K562 (cell line): ENCODE results near the gene BMP10. TPM values are rescaled to one million over a fixed set of nuclear protein-coding genes. Genes with fewer than 3 reads are reported as not detected.

Experiments used
- ATF7 ChIP-seq: fragments of 450-650 bp; IDR thresholded peaks from 2 replicates; pipeline ENCODE4 v1.7.1; 2014; ENCODE audit warnings: mild to moderate bottlenecking, moderate library complexity
- BCOR ChIP-seq: fragments of 450-650 bp; IDR thresholded peaks from 2 replicates; pipeline ENCODE4 v1.6.1; 2016
- CBFA2T3 ChIP-seq: fragments of 450-650 bp; IDR thresholded peaks from 2 replicates; pipeline ENCODE4 v1.6.1; 2017
- DEAF1 ChIP-seq: fragments of 450-650 bp; formaldehyde crosslinking; IDR thresholded peaks from 2 replicates; pipeline ENCODE4 v1.4.0; 2020; ENCODE audit warnings: mild to moderate bottlenecking, moderate library complexity
- ESRRB ChIP-seq: fragments of 250-450 bp; sonication (Bioruptor Pico); IDR thresholded peaks from 2 replicates; pipeline ENCODE4 v1.5.0; 2020; ENCODE audit warnings: mild to moderate bottlenecking, moderate library complexity, borderline replicate concordance
- FOSL1 ChIP-seq: fragments of 200-800 bp; sonication (Bioruptor generic); conservative IDR thresholded peaks from 2 replicates; pipeline ENCODE4 v1.6.1; 2016; ENCODE audit warnings: missing genetic modification characterization, missing compliant biosample characterization
- GATA2 ChIP-seq: sonication (generic); formaldehyde crosslinking; IDR thresholded peaks from 2 replicates; pipeline ENCODE4 v1.4.0; 2020; ENCODE audit warnings: mild to moderate bottlenecking, missing genetic modification reagents
- L3MBTL2 ChIP-seq: fragments of 450-650 bp; IDR thresholded peaks from 2 replicates; pipeline ENCODE4 v1.6.1; 2016; ENCODE audit warnings: mild to moderate bottlenecking, moderate library complexity
- MEF2D ChIP-seq: conservative IDR thresholded peaks from 2 replicates; pipeline ENCODE4 v1.6.1; 2016; ENCODE audit warnings: low read depth, missing genetic modification characterization, missing compliant biosample characterization
- NR1H2 ChIP-seq: sonication (generic); formaldehyde crosslinking; IDR thresholded peaks from 2 replicates; pipeline ENCODE4 v1.4.0; 2020; ENCODE audit warnings: mild to moderate bottlenecking, missing genetic modification reagents
- PHB ChIP-seq: fragments of 250-450 bp; sonication (Bioruptor Pico); IDR thresholded peaks from 2 replicates; pipeline ENCODE4 v1.5.0; 2021
- RBM14 ChIP-seq: fragments of 200-400 bp; formaldehyde crosslinking; IDR thresholded peaks from 2 replicates; pipeline ENCODE4 v1.6.1; 2018; ENCODE audit warnings: low read depth, mild to moderate bottlenecking, low read length, moderate library complexity, borderline replicate concordance; ENCODE audit not compliant: insufficient read depth
- SIX5 ChIP-seq, 2 experiments: IDR thresholded peaks; 2 replicates each; pipeline ENCODE4 v1.6.1; 2011; ENCODE audit warnings: low read length in 2 of 2, borderline replicate concordance in 1 of 2, low read depth in 1 of 2, mild to moderate bottlenecking in 1 of 2, moderate library complexity in 1 of 2; ENCODE audit not compliant: insufficient read depth in 1 of 2
- TBL1XR1 ChIP-seq, 2 experiments: IDR thresholded peaks; 2 replicates each; pipeline ENCODE4 v1.6.1; 2012; ENCODE audit warnings: improper control_type of control experiment in 2 of 2, low read length in 2 of 2, mild to moderate bottlenecking in 1 of 2
- ZBTB2 ChIP-seq: fragments of 450-650 bp; IDR thresholded peaks from 2 replicates; pipeline ENCODE4 v1.6.1; 2016; ENCODE audit warnings: antibody characterized with exemption
- ZC3H11A ChIP-seq: IDR thresholded peaks from 2 replicates; pipeline ENCODE4 v1.6.1; 2012; ENCODE audit warnings: low read depth, low read length, improper control_type of control experiment
- ZNF311 ChIP-seq: fragments of 250-450 bp; sonication (Bioruptor Pico); IDR thresholded peaks from 2 replicates; pipeline ENCODE4 v1.4.0; 2020; ENCODE audit warnings: mild to moderate bottlenecking, moderate library complexity
- ZNF518B ChIP-seq: fragments of 250-450 bp; sonication (Bioruptor Pico); IDR thresholded peaks from 2 replicates; pipeline ENCODE4 v1.5.0; 2021; ENCODE audit warnings: mild to moderate bottlenecking, moderate library complexity
- ZNF592 ChIP-seq: fragments of 450-650 bp; IDR thresholded peaks from 2 replicates; pipeline ENCODE4 v1.6.1; 2017; ENCODE audit warnings: antibody characterized with exemption, mild to moderate bottlenecking
- ZSCAN29 ChIP-seq: fragments of 450-650 bp; IDR thresholded peaks from 2 replicates; pipeline ENCODE4 v1.6.1; 2017
- polyA plus RNA-seq, 8 experiments: library from polyadenylated mRNA; depleted of rRNA in 4 of 8; stranded (reverse) in 5 of 8; unstranded in 3 of 8; fragments of >200 nt; fragmentation: Nextera tagmentation in 2 of 8; fragmentation: Illumina TruSeq in 1 of 8; extraction: Ambion mirVana in 2 of 8; extraction: Trizol in 1 of 8; gene quantifications; 2 replicates each; pipeline versions ENCODE4 v1.2.1 to v1.2.3, GENCODE V29; 2011 to 2014; ENCODE audit warnings: inconsistent platforms in 1 of 8, missing spikeins in 1 of 8
- total RNA-seq, 7 experiments: library from RNA; depleted of rRNA in 6 of 7; stranded (reverse); fragments of >200 nt in 6 of 7; fragmentation: Illumina TruSeq in 2 of 7; extraction: Trizol in 2 of 7; gene quantifications; 2 replicates each; pipeline versions ENCODE4 v1.2.1 to v1.2.3, GENCODE V29; 2011 to 2021; ENCODE audit warnings: low replicate concordance in 1 of 7

Gene BMP10
- total and polyA plus RNA-seq, 9 of the 15 experiments (the other 6 are each of a cell fraction or from before 2014, with no cell fraction given) = 0.11 to 0.91 (median 0.43) TPM

- TF ChIP-seq L3MBTL2 (no peak), BCOR (no peak), ATF7 (peak; percentile 34; the same call in 1 of the 2 replicates), FOSL1 (peak; percentile 64), SIX5 (IDR thresholded peaks at IDR 0.05; ENCODE audit: borderline replicate concordance in 1 of 2, insufficient read depth in 1 of 2, low read depth in 1 of 2, low read length in 2 of 2) (no peak), ZBTB2 (no peak), NR1H2 (CRISPR knock-in tag) (no peak), ESRRB (no peak), RBM14 (no peak), ZNF518B (no peak), ZNF311 (CRISPR knock-in tag) (no peak), MEF2D (tag) (0 out of 2 replicates have a peak, but pooled peaks have one; percentile 27), GATA2 (CRISPR knock-in tag) (0 out of 2 replicates have a peak, but pooled peaks have one; percentile 46), DEAF1 (no peak), CBFA2T3 (peak; percentile 44; the same call in 1 of the 2 replicates), ZC3H11A (no peak), ZSCAN29 (no peak), ZNF592 (0 out of 2 replicates have a peak, but pooled peaks have one; percentile 34), PHB (CRISPR knock-in tag) (no peak), TBL1XR1 (IDR thresholded peaks at IDR 0.05; ENCODE audit: low read length in 2 of 2) (no peak)
Observed at GRCh38 chr2:68853915-68854314, 17.3 kb downstream of the BMP10 start (continued).
